Body of pancreas (tissue), 4 donors: Measurements from ENCODE around the gene DMBX1. TPM values are rescaled to one million over a fixed set of nuclear protein-coding genes. Genes with fewer than 3 reads are reported as not detected.

ENCODE experiments used
- ATAC-seq: fragments of 150-250 bp; one replicate; pipeline ENCODE4 v1.9.1; 2016
- DNase-seq, 4 donors: peaks; one replicate each; pipeline ENCODE4 v3.0.0-alpha.2; 2019
- H3K27ac ChIP-seq, 4 donors: fragments of 200-600 bp; sonication (generic); 1 replicate in 3 of 4; 2 replicates in 1 of 4; pipeline versions ENCODE4 v1.5.1 to v1.6.1; 2016 to 2019; ENCODE audit warnings: mild to moderate bottlenecking in 1 of 4, mixed read lengths in 1 of 4, moderate library complexity in 1 of 4
- H3K27me3 ChIP-seq, 2 donors: fragments of 200-600 bp; sonication (generic); one replicate each; pipeline ENCODE4 v1.6.0; 2016; ENCODE audit warnings: mild to moderate bottlenecking in 1 of 2
- H3K36me3 ChIP-seq, 2 donors: fragments of 200-600 bp; sonication (generic); replicated peaks in 1 of 2; 2 replicates each; pipeline ENCODE4 v1.5.1; 2016; ENCODE audit warnings: low read depth in 2 of 2; ENCODE audit not compliant: insufficient read depth in 1 of 2
- H3K4me1 ChIP-seq: fragments of 200-600 bp; sonication (generic); one replicate; pipeline ENCODE4 v1.6.0; 2016
- H3K4me3 ChIP-seq, 2 donors: fragments of 200-600 bp; sonication (generic); 1 replicate in 1 of 2; 2 replicates in 1 of 2; pipeline ENCODE4 v1.5.1; 2016 to 2019
- H3K9me3 ChIP-seq, 3 donors: fragments of 200-600 bp; sonication (generic); 1 replicate in 2 of 3; 2 replicates in 1 of 3; pipeline ENCODE4 v1.5.1; 2016
- POLR2A ChIP-seq, 3 donors: fragments of 450-650 bp; IDR thresholded peaks; one replicate each; pipeline ENCODE4 v1.6.1; 2016; ENCODE audit warnings: antibody characterized with exemption in 3 of 3, mild to moderate bottlenecking in 2 of 3
- WGBS, 2 donors: methylation state at CpG; one replicate each; pipeline ENCODE4 v1.1.5; 2017; 5-methylcytosine and 5-hydroxymethylcytosine counted together
- intact Hi-C: fragments of 100-400 bp; cut with DNase I; formaldehyde crosslinking; loops from one replicate; pipeline ENCODE4 v1.15.1; 2023
- total RNA-seq, 2 donors: library from RNA; depleted of rRNA; stranded (reverse); fragments of >200 nt; gene quantifications; one replicate each; pipeline ENCODE4 v1.1.0, GENCODE V29; 2016
- TF ChIP-seq, protein P1 (sequence below), 7 experiments: fragments of 450-650 bp in 4 of 7; fragments of 200-600 bp in 3 of 7; sonication (generic) in 3 of 7; IDR thresholded peaks; one replicate each; pipeline ENCODE4 v1.5.1; 2016 to 2019; ENCODE audit warnings: antibody characterized with exemption in 7 of 7

DMBX1 gene
- total RNA-seq, 2 donors from 2014 or later, result not detected

DNA sequence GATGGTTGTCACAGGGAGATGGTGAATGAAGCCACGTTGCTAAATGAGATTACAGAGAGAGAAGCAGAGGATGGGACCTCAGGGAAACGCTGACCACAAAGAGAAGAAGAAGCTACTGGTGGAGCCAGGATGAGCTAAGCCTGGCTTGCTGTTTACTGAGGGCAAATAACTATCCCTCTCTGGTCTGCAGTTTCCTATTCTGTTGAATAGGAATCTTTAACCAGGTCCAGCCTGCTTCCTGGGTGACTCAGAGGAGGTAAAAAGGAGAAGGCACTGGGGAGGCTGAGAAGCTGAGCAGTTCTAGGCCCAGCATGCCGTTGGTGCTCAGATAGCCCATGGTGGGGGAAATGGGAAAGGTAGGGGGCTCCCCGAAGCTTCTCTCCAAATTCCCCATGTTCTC, 29.6 kb downstream of the DMBX1 start:
- 63 to 68% methylated on average over 4 of the region's 4 CpGs for WGBS, 2 donors
- H3K27me3 ChIP-seq, result no peaks in the 10 kb centered on the region
- H3K36me3 ChIP-seq, result no peaks in the 10 kb centered on the region
- H3K4me1 ChIP-seq, result peaks cover 27% of the 10 kb centered on the region
- intact Hi-C loops, result no loop called here
- DNase-seq (no peak), ATAC-seq (no peak)
- TF ChIP-seq, protein P1, sequence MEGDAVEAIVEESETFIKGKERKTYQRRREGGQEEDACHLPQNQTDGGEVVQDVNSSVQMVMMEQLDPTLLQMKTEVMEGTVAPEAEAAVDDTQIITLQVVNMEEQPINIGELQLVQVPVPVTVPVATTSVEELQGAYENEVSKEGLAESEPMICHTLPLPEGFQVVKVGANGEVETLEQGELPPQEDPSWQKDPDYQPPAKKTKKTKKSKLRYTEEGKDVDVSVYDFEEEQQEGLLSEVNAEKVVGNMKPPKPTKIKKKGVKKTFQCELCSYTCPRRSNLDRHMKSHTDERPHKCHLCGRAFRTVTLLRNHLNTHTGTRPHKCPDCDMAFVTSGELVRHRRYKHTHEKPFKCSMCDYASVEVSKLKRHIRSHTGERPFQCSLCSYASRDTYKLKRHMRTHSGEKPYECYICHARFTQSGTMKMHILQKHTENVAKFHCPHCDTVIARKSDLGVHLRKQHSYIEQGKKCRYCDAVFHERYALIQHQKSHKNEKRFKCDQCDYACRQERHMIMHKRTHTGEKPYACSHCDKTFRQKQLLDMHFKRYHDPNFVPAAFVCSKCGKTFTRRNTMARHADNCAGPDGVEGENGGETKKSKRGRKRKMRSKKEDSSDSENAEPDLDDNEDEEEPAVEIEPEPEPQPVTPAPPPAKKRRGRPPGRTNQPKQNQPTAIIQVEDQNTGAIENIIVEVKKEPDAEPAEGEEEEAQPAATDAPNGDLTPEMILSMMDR (IDR thresholded peaks at IDR 0.05), result no peak
- no peak for TF ChIP-seq POLR2A (IDR thresholded peaks at IDR 0.05)
- H3K4me3 ChIP-seq, result no peak overlapping the region
- H3K27ac ChIP-seq, result no peak overlapping the region
- no peaks in the 10 kb centered on the region for H3K9me3 ChIP-seq

DNA sequence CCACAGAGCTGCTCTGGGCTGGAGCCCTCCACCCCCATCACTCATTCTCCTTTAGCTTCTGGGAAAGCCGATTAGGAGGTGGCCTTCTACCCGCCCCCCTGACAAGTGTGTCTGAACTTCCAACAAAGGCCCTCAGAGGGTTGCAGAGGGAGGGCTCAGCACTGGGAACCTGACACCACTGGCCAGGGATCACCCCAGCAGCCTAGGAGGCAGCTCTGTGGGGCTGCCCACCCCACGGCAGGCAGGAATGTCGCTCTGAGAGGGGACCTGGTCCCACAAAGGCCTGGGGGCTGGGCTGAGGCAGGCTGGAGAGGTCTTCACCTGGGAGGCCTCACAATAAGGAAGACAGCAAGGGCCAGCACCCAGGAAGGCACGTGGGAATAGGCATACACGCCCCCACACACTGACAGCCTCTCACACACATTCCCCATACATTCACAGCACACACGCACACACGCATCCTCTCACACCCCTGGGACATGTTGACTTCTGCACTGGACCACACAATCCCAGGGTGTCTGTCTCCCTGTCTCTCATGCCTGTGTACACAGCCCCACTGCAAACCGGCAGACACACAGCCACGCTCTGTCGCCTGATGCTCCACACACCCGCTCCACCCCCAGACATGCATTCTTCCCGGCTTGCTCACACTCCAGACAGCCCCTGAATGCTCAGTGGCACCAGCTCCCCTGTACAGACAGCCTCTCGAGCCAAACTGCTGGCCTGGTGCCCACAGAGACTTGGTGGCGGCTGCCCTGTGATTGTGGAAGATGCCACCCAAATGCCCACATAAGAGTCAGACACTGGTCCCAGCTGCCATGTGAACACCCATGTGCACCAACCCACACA, 30.7 kb downstream of the DMBX1 start:
- intact Hi-C loops, result no loop called here
- Histone ChIP-seq H3K36me3 (no peaks in the 10 kb centered on the region), H3K27me3 (no peaks in the 10 kb centered on the region), H3K27ac (no peak overlapping the region), H3K9me3 (no peaks in the 10 kb centered on the region), H3K4me1 (peaks cover 27% of the 10 kb centered on the region), H3K4me3 (no peak overlapping the region)
- no peak for DNase-seq
- ATAC-seq, result no peak
- 83 to 84% methylated on average over 11 to 15 of the region's 15 CpGs for WGBS, 2 donors
- TF ChIP-seq, protein P1 (IDR thresholded peaks at IDR 0.05), result no peak

DNA sequence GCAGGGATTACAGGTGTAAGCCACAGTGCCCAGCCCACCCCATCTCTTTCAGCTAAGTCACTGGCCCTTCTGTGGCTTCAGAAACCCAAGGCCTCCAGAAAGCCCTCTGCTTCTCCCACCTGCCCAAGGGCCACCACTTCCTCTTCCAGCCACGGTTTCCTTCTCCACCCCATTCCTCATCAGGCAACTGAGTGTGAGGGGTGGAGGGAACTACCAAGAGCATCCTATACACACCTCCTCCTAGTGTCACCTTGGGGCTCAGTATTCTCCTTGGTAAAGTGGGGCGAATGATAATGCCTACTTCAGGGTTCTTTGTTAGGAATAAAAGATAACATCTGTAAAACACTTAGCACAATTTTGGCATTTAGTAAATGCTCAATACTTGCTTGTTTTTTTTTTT, 31.8 kb downstream of the DMBX1 start:
- TF ChIP-seq, protein P1 (IDR thresholded peaks at IDR 0.05), result no peak
- H3K27me3 ChIP-seq, result no peaks in the 10 kb centered on the region
- 81 to 86% methylated on average over 2 of the region's 2 CpGs for WGBS, 2 donors
- H3K4me3 ChIP-seq, result no peak overlapping the region
- ATAC-seq, result no peak
- no peak overlapping the region for H3K27ac ChIP-seq
- DNase-seq, result no peak
- intact Hi-C loops, result no loop called here
- H3K36me3 ChIP-seq, result no peaks in the 10 kb centered on the region
- no peaks in the 10 kb centered on the region for H3K9me3 ChIP-seq
- H3K4me1 ChIP-seq, result peaks cover 24% of the 10 kb centered on the region

DNA sequence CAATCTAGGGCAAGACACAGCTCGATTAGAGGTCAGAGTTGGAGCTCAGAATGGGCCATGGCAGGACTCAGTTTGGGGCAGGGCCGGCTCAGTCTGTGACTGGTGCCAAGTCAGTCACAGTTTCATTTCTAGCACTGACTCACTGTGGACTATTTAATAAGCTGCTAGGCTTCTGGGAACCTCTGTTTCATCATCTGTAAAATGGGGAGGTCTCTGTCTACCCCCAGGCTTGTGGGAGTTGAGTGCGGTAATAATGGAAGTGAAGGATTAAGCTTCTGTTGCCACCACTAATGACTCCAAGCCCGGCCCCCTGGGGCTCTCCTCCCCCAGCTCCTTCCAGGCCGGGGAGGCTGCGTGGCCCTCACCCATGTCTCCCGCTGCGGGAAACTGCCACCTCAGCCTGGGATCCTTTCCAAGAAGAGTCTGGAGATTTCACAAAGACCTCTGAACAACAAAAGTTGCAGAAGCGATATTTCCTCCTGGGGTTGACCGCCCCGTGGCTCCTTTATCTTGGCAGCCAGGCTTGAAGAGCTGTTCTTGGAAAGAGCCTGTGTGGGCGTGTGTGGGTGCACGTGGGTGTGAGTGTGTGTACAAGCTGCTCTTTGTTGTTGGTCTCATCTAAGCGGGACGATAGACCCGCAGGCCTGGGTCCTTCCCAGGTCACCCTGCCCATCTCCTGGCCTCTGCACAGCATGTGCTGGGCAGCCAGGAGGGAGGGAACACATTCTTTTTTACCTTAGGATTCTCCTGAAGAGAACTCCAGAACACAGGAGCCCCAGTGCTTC, 32.7 kb downstream of the DMBX1 start:
- Histone ChIP-seq H3K27ac (peak overlapping the region in 3 of 4 donors; percentile 43 to 51 (median 43)), H3K4me1 (peaks cover 15% of the 10 kb centered on the region), H3K9me3 (no peaks in the 10 kb centered on the region), H3K27me3 (no peaks in the 10 kb centered on the region), H3K4me3 (no peak overlapping the region), H3K36me3 (no peaks in the 10 kb centered on the region)
- intact Hi-C loops, result no loop called here
- peak; percentile 68 for ATAC-seq
- DNase-seq, result peak; percentile 33 to 65 (median 58)
- 23 to 25% methylated on average over 16 of the region's 16 CpGs for WGBS, 2 donors
- TF ChIP-seq, protein P1 (IDR thresholded peaks at IDR 0.05), result no peak
- TF ChIP-seq POLR2A (IDR thresholded peaks at IDR 0.05), result no peak
